ENCODE measurements around the gene IL12RB2.

GRCh38 chr1:67298762-67299161 is 8.9 kb upstream of the IL12RB2 start:
- TF ChIP-seq, protein P1, sequence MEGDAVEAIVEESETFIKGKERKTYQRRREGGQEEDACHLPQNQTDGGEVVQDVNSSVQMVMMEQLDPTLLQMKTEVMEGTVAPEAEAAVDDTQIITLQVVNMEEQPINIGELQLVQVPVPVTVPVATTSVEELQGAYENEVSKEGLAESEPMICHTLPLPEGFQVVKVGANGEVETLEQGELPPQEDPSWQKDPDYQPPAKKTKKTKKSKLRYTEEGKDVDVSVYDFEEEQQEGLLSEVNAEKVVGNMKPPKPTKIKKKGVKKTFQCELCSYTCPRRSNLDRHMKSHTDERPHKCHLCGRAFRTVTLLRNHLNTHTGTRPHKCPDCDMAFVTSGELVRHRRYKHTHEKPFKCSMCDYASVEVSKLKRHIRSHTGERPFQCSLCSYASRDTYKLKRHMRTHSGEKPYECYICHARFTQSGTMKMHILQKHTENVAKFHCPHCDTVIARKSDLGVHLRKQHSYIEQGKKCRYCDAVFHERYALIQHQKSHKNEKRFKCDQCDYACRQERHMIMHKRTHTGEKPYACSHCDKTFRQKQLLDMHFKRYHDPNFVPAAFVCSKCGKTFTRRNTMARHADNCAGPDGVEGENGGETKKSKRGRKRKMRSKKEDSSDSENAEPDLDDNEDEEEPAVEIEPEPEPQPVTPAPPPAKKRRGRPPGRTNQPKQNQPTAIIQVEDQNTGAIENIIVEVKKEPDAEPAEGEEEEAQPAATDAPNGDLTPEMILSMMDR (IDR thresholded peaks at IDR 0.05) = no peak
- TF ChIP-seq POLR2A (IDR thresholded peaks at IDR 0.05) = no peak

Data from body of pancreas (tissue), 4 donors.